Stimulated activated CD4-positive, alpha-beta T cell treated with anti-CD3 and anti-CD28 coated beads, TNF-alpha, amount 100 ng/mL, for 4 hours (primary cell): ENCODE measurements around the gene CSNK1E.

Source experiments
- DNase-seq, 3 experiments: peaks; one replicate each; pipeline ENCODE4 v3.0.0-alpha.2; 2020; ENCODE audit warnings: low read depth in 3 of 3

The CSNK1E gene

GRCh38 chr22:38308791-38309498 is 8.3 kb downstream of the CSNK1E start:
- DNase-seq, result no peak

GRCh38 chr22:38305471-38306448 is 11.5 kb downstream of the CSNK1E start:
- DNase-seq, result no peak

GRCh38 chr22:38304526-38304925 is 12.7 kb downstream of the CSNK1E start:
- DNase-seq, result no peak

GRCh38 chr22:38303974-38304373 is 13.3 kb downstream of the CSNK1E start:
- no peak for DNase-seq

GRCh38 chr22:38302906-38303305 is 14.3 kb downstream of the CSNK1E start:
- no peak for DNase-seq

- no peak for DNase-seq
Observed at GRCh38 chr22:38300946-38301345, 16.3 kb downstream of the CSNK1E start.

- DNase-seq, result no peak
Observed at GRCh38 chr22:38300197-38300945, 16.9 kb downstream of the CSNK1E start.

- no peak for DNase-seq
Observed at GRCh38 chr22:38299770-38300102, 17.5 kb downstream of the CSNK1E start.

GRCh38 chr22:38298312-38299005 is 18.8 kb downstream of the CSNK1E start:
- DNase-seq, result no peak

- DNase-seq, result no peak
Observed at GRCh38 chr22:38296372-38296771, 20.9 kb downstream of the CSNK1E start.

- no peak for DNase-seq
Observed at GRCh38 chr22:38295863-38296262, 21.4 kb downstream of the CSNK1E start.

GRCh38 chr22:38295339-38295738 is 21.9 kb downstream of the CSNK1E start:
- no peak for DNase-seq

- no peak for DNase-seq
Observed at GRCh38 chr22:38294193-38294592, 23.0 kb downstream of the CSNK1E start.

GRCh38 chr22:38292694-38293093 is 24.5 kb downstream of the CSNK1E start:
- no peak for DNase-seq

GRCh38 chr22:38291201-38291777 is 25.9 kb downstream of the CSNK1E start:
- DNase-seq, result no peak

- DNase-seq, result no peak
Observed at GRCh38 chr22:38290347-38290746, 26.9 kb downstream of the CSNK1E start.

- DNase-seq, result no peak
Observed at GRCh38 chr22:38289583-38290082, 27.6 kb downstream of the CSNK1E start.

- DNase-seq, result no peak
Observed at GRCh38 chr22:38286915-38287669, 30.1 kb downstream of the CSNK1E start.

- no peak for DNase-seq
Observed at GRCh38 chr22:38285018-38285417, 32.2 kb downstream of the CSNK1E start.

- DNase-seq, result no peak
Observed at GRCh38 chr22:38284042-38284402, 33.2 kb downstream of the CSNK1E start.
